Measurements from ENCODE around the gene TRPC4AP. TPM values are rescaled to one million over a fixed set of nuclear protein-coding genes. Genes with fewer than 3 reads are reported as not detected.

The TRPC4AP gene
- total and polyA plus RNA-seq, 2 donors: 24.6 to 57.3 TPM

Other genes with a start within 250 kb of the TRPC4AP start
- 3.9 TPM for gene GGT7, start 220.0 kb downstream of the TRPC4AP start, total RNA-seq
- 19.4 TPM for gene GGT7, start 220.0 kb downstream of the TRPC4AP start, polyA plus RNA-seq
- 11.3 TPM for gene ACSS2, start 216.2 kb downstream of the TRPC4AP start, total RNA-seq
- gene ACSS2, start 216.2 kb downstream of the TRPC4AP start, polyA plus RNA-seq: 26.1 TPM
- gene GSS, start 137.0 kb downstream of the TRPC4AP start, total RNA-seq: 32.0 TPM
- gene GSS, start 137.0 kb downstream of the TRPC4AP start, polyA plus RNA-seq: 40.0 TPM
- gene MYH7B, start 136.9 kb downstream of the TRPC4AP start, total RNA-seq: 0.09 TPM
- 1.8 TPM for gene MYH7B, start 136.9 kb downstream of the TRPC4AP start, polyA plus RNA-seq
- 15.5 TPM for gene EDEM2, start 54.5 kb upstream of the TRPC4AP start, total RNA-seq
- 18.4 TPM for gene EDEM2, start 54.5 kb upstream of the TRPC4AP start, polyA plus RNA-seq
- 4.6 TPM for gene PROCR, start 79.3 kb upstream of the TRPC4AP start, total RNA-seq
- 7.8 TPM for gene PROCR, start 79.3 kb upstream of the TRPC4AP start, polyA plus RNA-seq
- gene MMP24, start 133.9 kb upstream of the TRPC4AP start, total RNA-seq: 0.05 TPM
- 0.11 TPM for gene MMP24, start 133.9 kb upstream of the TRPC4AP start, polyA plus RNA-seq
- gene MMP24OS, start 185.3 kb upstream of the TRPC4AP start, total RNA-seq: 14.3 TPM
- gene MMP24OS, start 185.3 kb upstream of the TRPC4AP start, polyA plus RNA-seq: 32.0 TPM
- gene EIF6, start 192.0 kb upstream of the TRPC4AP start, total RNA-seq: 115 TPM
- gene EIF6, start 192.0 kb upstream of the TRPC4AP start, polyA plus RNA-seq: 88.6 TPM
- gene FAM83C, start 199.6 kb upstream of the TRPC4AP start, total RNA-seq: under 0.01 TPM
- gene FAM83C, start 199.6 kb upstream of the TRPC4AP start, polyA plus RNA-seq: 0.14 TPM

All from thymus (tissue), 2 donors.